GM23338 (cell line): ENCODE data around the gene IL1RL2. TPM values are rescaled to one million over a fixed set of nuclear protein-coding genes. Genes with fewer than 3 reads are reported as not detected.

Experiments used
- ATAC-seq: fragments of 200-7000 bp; cut with Tn5 transposase; 3 replicates; pipeline ENCODE4 v1.9.1; 2020
- DNase-seq: peaks from one replicate; pipeline ENCODE4 v3.0.0-alpha.2; 2015; ENCODE audit warnings: low spot score
- H2AFZ ChIP-seq: fragments of 200-600 bp; sonication (generic); 2 replicates; pipeline ENCODE4 v1.8.0; 2016; ENCODE audit warnings: antibody characterized with exemption, mild to moderate bottlenecking, moderate library complexity
- H3F3A ChIP-seq: fragments of 200-600 bp; sonication (generic); replicated peaks from 2 replicates; pipeline ENCODE4 v1.8.0; 2017; ENCODE audit warnings: antibody characterized with exemption, mixed run types, low read depth
- H3K27ac ChIP-seq: fragments of 200-600 bp; sonication (generic); 2 replicates; pipeline ENCODE4 v1.6.1; 2016; ENCODE audit warnings: low read depth
- H3K27me3 ChIP-seq: fragments of 200-600 bp; sonication (generic); 2 replicates; pipeline ENCODE4 v1.8.0; 2016; ENCODE audit warnings: mild to moderate bottlenecking, mixed run types, moderate library complexity; ENCODE audit not compliant: insufficient read depth
- H3K36me3 ChIP-seq: fragments of 200-600 bp; sonication (generic); 2 replicates; pipeline ENCODE4 v1.8.0; 2016; ENCODE audit warnings: mild to moderate bottlenecking; ENCODE audit not compliant: insufficient read depth
- H3K4me1 ChIP-seq: fragments of 200-600 bp; sonication (generic); 2 replicates; pipeline ENCODE4 v1.8.0; 2016; ENCODE audit warnings: mild to moderate bottlenecking, moderate library complexity; ENCODE audit not compliant: insufficient read depth
- H3K4me2 ChIP-seq: fragments of 200-600 bp; sonication (generic); 2 replicates; pipeline ENCODE4 v1.7.1; 2017; ENCODE audit warnings: mixed run types
- H3K4me3 ChIP-seq: fragments of 200-600 bp; sonication (generic); 2 replicates; pipeline ENCODE4 v1.6.1; 2016; ENCODE audit warnings: mixed run types
- H3K79me2 ChIP-seq: fragments of 200-600 bp; sonication (generic); replicated peaks from 2 replicates; pipeline ENCODE4 v1.8.0; 2017; ENCODE audit warnings: mild to moderate bottlenecking; ENCODE audit not compliant: insufficient read depth
- H3K9me2 ChIP-seq: fragments of 200-600 bp; sonication (generic); 2 replicates; pipeline ENCODE4 v1.8.0; 2017; ENCODE audit not compliant: insufficient read depth
- H4K20me1 ChIP-seq: fragments of 200-600 bp; sonication (generic); replicated peaks from 2 replicates; pipeline ENCODE4 v1.8.0; 2017; ENCODE audit warnings: mild to moderate bottlenecking; ENCODE audit not compliant: insufficient read depth
- H3K27ac Mint-ChIP-seq: 2 replicates; pipeline ENCODE4 v1.8.0; 2020; ENCODE audit warnings: inconsistent platforms, mild to moderate bottlenecking, moderate library complexity, mixed read lengths
- H3K27me3 Mint-ChIP-seq: 3 replicates; pipeline ENCODE4 v1.8.0; 2022; ENCODE audit warnings: low read depth, mild to moderate bottlenecking, moderate library complexity, mixed read lengths, inconsistent platforms; ENCODE audit not compliant: insufficient read depth, poor library complexity
- H3K36me3 Mint-ChIP-seq: 3 replicates; pipeline ENCODE4 v1.8.0; 2021; ENCODE audit warnings: low read depth, mild to moderate bottlenecking, inconsistent platforms, moderate library complexity, mixed read lengths
- H3K4me1 Mint-ChIP-seq: 3 replicates; pipeline ENCODE4 v1.8.0; 2020; ENCODE audit warnings: mild to moderate bottlenecking, inconsistent platforms, mixed read lengths
- H3K4me3 Mint-ChIP-seq: 3 replicates; pipeline ENCODE4 v1.8.0; 2021; ENCODE audit warnings: moderate library complexity, mild to moderate bottlenecking, inconsistent platforms, mixed read lengths
- H3K9me3 Mint-ChIP-seq: 3 replicates; pipeline ENCODE4 v1.8.0; 2020; ENCODE audit warnings: moderate library complexity, mild to moderate bottlenecking, inconsistent platforms, mixed read lengths
- CREB1 ChIP-seq: fragments of 250-450 bp; sonication (Bioruptor Pico); IDR thresholded peaks from 2 replicates; pipeline ENCODE4 v1.5.0; 2020; ENCODE audit warnings: low read depth, mild to moderate bottlenecking, moderate library complexity
- CTCF ChIP-seq, 2 experiments: fragments of 200-600 bp in 1 of 2; sonication (generic) in 1 of 2; conservative IDR thresholded peaks; 2 replicates each; pipeline versions ENCODE4 v1.5.1 to v1.6.1; 2016 to 2017; ENCODE audit warnings: antibody characterized with exemption in 2 of 2, low read depth in 2 of 2, mild to moderate bottlenecking in 2 of 2, moderate library complexity in 1 of 2
- ETS1 ChIP-seq: IDR thresholded peaks from 2 replicates; pipeline ENCODE4 v1.6.1; 2016; ENCODE audit warnings: antibody characterized with exemption
- EZH2 ChIP-seq: fragments of 200-600 bp; sonication (generic); IDR thresholded peaks from one replicate; pipeline ENCODE4 v1.8.0; 2017; ENCODE audit warnings: antibody characterized with exemption, mild to moderate bottlenecking, low read depth; ENCODE audit not compliant: unreplicated experiment
- EZH2phosphoT487 ChIP-seq: fragments of 200-600 bp; sonication (generic); IDR thresholded peaks from one replicate; pipeline ENCODE4 v1.8.1; 2018; ENCODE audit warnings: antibody characterized with exemption; ENCODE audit not compliant: unreplicated experiment
- JUNB ChIP-seq: IDR thresholded peaks from one replicate; pipeline ENCODE4 v1.6.1; 2016; ENCODE audit warnings: antibody characterized with exemption; ENCODE audit not compliant: unreplicated experiment
- NANOG ChIP-seq: IDR thresholded peaks from 2 replicates; pipeline ENCODE4 v1.6.1; 2016; ENCODE audit warnings: antibody characterized with exemption, borderline replicate concordance
- POLR2AphosphoS5 ChIP-seq: IDR thresholded peaks from 2 replicates; pipeline ENCODE4 v1.6.1; 2016; ENCODE audit warnings: antibody characterized with exemption, low read depth
- REST ChIP-seq: IDR thresholded peaks from one replicate; pipeline ENCODE4 v1.6.1; 2018; ENCODE audit warnings: antibody characterized with exemption; ENCODE audit not compliant: unreplicated experiment
- STAT1 ChIP-seq: IDR thresholded peaks from one replicate; pipeline ENCODE4 v1.6.1; 2016; ENCODE audit warnings: antibody characterized with exemption; ENCODE audit not compliant: unreplicated experiment
- ZNF114 ChIP-seq: fragments of 250-450 bp; sonication (Bioruptor Pico); IDR thresholded peaks from 2 replicates; pipeline ENCODE4 v1.5.0; 2020; ENCODE audit warnings: mild to moderate bottlenecking, moderate library complexity
- ZNF331 ChIP-seq: fragments of 250-450 bp; sonication (Bioruptor Pico); IDR thresholded peaks from 2 replicates; pipeline ENCODE4 v1.5.0; 2020; ENCODE audit warnings: low read depth, mild to moderate bottlenecking, moderate library complexity
- ZNF462 ChIP-seq: fragments of 250-450 bp; sonication (Bioruptor Pico); IDR thresholded peaks from 2 replicates; pipeline ENCODE4 v1.5.0; 2020; ENCODE audit warnings: mild to moderate bottlenecking, moderate library complexity
- polyA plus RNA-seq: library from polyadenylated mRNA; unstranded; fragments of >200 nt; fragmentation: Nextera tagmentation; extraction: Ambion mirVana; gene quantifications from 2 replicates; pipeline ENCODE4 v1.2.1, GENCODE V29; 2016
- total RNA-seq: library from RNA; depleted of rRNA; stranded (reverse); fragments of >200 nt; shearing (Covaris generic); gene quantifications from 2 replicates; pipeline ENCODE4 v1.2.3, GENCODE V29; 2014

IL1RL2 gene
- total and polyA plus RNA-seq, 2 experiments from 2014 or later: not detected

- H3K36me3 Mint-ChIP-seq: no peaks in the 10 kb centered on the region
- H3K4me1 Mint-ChIP-seq: peaks cover 14% of the 10 kb centered on the region; the same call in 2 of the 3 replicates
- H3K36me3 ChIP-seq: no peaks in the 10 kb centered on the region
- H2AFZ ChIP-seq: no peak overlapping the region
- TF ChIP-seq STAT1: no peak
- no peak for TF ChIP-seq ZNF114
- TF ChIP-seq CREB1 (CRISPR knock-in tag): no peak
- no peak for TF ChIP-seq EZH2phosphoT487
- TF ChIP-seq ZNF462: no peak
- TF ChIP-seq JUNB: no peak
- TF ChIP-seq EZH2: no peak
- TF ChIP-seq ETS1: no peak
- no peak for TF ChIP-seq CTCF (conservative IDR thresholded peaks at IDR 0.05; ENCODE audit: low read depth in 2 of 2)
- TF ChIP-seq POLR2AphosphoS5: no peak
- no peak for TF ChIP-seq NANOG
- TF ChIP-seq ZNF331 (CRISPR knock-in tag): no peak
- no peak for TF ChIP-seq REST
- no peak overlapping the region for H3K4me2 ChIP-seq
- H3K27me3 Mint-ChIP-seq: peaks cover 9% of the 10 kb centered on the region
- H3F3A ChIP-seq: no peaks in the 10 kb centered on the region
- DNase-seq (no peak), ATAC-seq (no peak)
- no peaks in the 10 kb centered on the region; the same call in 1 of the 2 replicates for H3K4me1 ChIP-seq
- no peak overlapping the region for H3K4me3 Mint-ChIP-seq
- H3K79me2 ChIP-seq: no peaks in the 10 kb centered on the region
- no peaks in the 10 kb centered on the region for H3K9me3 Mint-ChIP-seq
- H4K20me1 ChIP-seq: no peaks in the 10 kb centered on the region
- no peak overlapping the region for H3K27ac ChIP-seq
- H3K9me2 ChIP-seq: peaks cover 6% of the 10 kb centered on the region; the same call in 1 of the 2 replicates
- H3K27ac Mint-ChIP-seq: no peak overlapping the region
- H3K27me3 ChIP-seq: no peaks in the 10 kb centered on the region
- H3K4me3 ChIP-seq: no peak overlapping the region
Measured at GRCh38 chr2:102241616-102242305, 54.9 kb downstream of the IL1RL2 start.
